Stimulated activated CD4-positive, alpha-beta T cell treated with anti-CD3 and anti-CD28 coated beads, TNF-alpha, amount 100 ng/mL, for 4 hours (primary cell): ENCODE data around the gene VAC14.

Experiments used
- DNase-seq, 3 experiments: peaks; one replicate each; pipeline ENCODE4 v3.0.0-alpha.2; 2020; ENCODE audit warnings: low read depth in 3 of 3

VAC14 gene

GRCh38 chr16:70708366-70709246, 92.4 kb downstream of the VAC14 start:
- DNase-seq, result no peak

- DNase-seq, result no peak
Measured at GRCh38 chr16:70706948-70707465, 94.0 kb downstream of the VAC14 start.

- no peak for DNase-seq
Measured at GRCh38 chr16:70705056-70705455, 95.9 kb downstream of the VAC14 start.

GRCh38 chr16:70704586-70704985, 96.4 kb downstream of the VAC14 start:
- DNase-seq, result no peak

GRCh38 chr16:70703835-70704381, 97.0 kb downstream of the VAC14 start:
- no peak for DNase-seq

- DNase-seq, result no peak
Measured at GRCh38 chr16:70703041-70703834, 97.7 kb downstream of the VAC14 start.

GRCh38 chr16:70702624-70703023, 98.3 kb downstream of the VAC14 start:
- DNase-seq, result no peak

- DNase-seq, result no peak
Measured at GRCh38 chr16:70701998-70702397, 99.0 kb downstream of the VAC14 start.

GRCh38 chr16:70701596-70701995, 99.4 kb downstream of the VAC14 start:
- no peak for DNase-seq

- no peak for DNase-seq
Measured at GRCh38 chr16:70701036-70701435, 99.9 kb downstream of the VAC14 start.

- DNase-seq, result no peak
Measured at GRCh38 chr16:70700101-70701020, 100.6 kb downstream of the VAC14 start.

GRCh38 chr16:70699696-70700095, 101.3 kb downstream of the VAC14 start:
- no peak for DNase-seq

GRCh38 chr16:70698901-70699300, 102.1 kb downstream of the VAC14 start:
- no peak for DNase-seq

GRCh38 chr16:70697594-70698170, 103.3 kb downstream of the VAC14 start:
- no peak for DNase-seq

- no peak for DNase-seq
Measured at GRCh38 chr16:70696952-70697593, 103.9 kb downstream of the VAC14 start.

GRCh38 chr16:70696355-70696754, 104.6 kb downstream of the VAC14 start:
- no peak for DNase-seq

- DNase-seq, result no peak
Measured at GRCh38 chr16:70695331-70696070, 105.5 kb downstream of the VAC14 start.

GRCh38 chr16:70694868-70695218, 106.1 kb downstream of the VAC14 start:
- DNase-seq, result no peak

- no peak for DNase-seq
Measured at GRCh38 chr16:70694088-70694867, 106.7 kb downstream of the VAC14 start.
